Neural crest cell (in vitro differentiated cells): ENCODE data around the gene SLTM. TPM values are rescaled to one million over a fixed set of nuclear protein-coding genes. Genes with fewer than 3 reads are reported as not detected.
"Not testable (repeated sequence)": the region's sequence is repeated elsewhere in the genome, so short reads cannot be mapped to it uniquely, and the experiment has no call there.

Experiments
- DNase-seq: peaks from one replicate; pipeline ENCODE4 v3.0.0; 2021; ENCODE audit warnings: low read depth, mixed read lengths, low spot score
- H3K27ac Mint-ChIP-seq: one replicate; pipeline ENCODE4 v1.8.0; 2021; ENCODE audit warnings: mild to moderate bottlenecking, mixed read lengths; ENCODE audit not compliant: unreplicated experiment
- H3K27me3 Mint-ChIP-seq: 2 replicates; pipeline ENCODE4 v1.8.0; 2021; ENCODE audit warnings: low read depth, mild to moderate bottlenecking, mixed read lengths
- H3K36me3 Mint-ChIP-seq: 2 replicates; pipeline ENCODE4 v1.8.0; 2021; ENCODE audit warnings: low read depth, mild to moderate bottlenecking, mixed read lengths
- H3K4me1 Mint-ChIP-seq: 2 replicates; pipeline ENCODE4 v1.8.0; 2021; ENCODE audit warnings: mixed read lengths
- H3K4me3 Mint-ChIP-seq: one replicate; pipeline ENCODE4 v1.8.0; 2021; ENCODE audit warnings: mild to moderate bottlenecking, mixed read lengths
- H3K9me3 Mint-ChIP-seq: 2 replicates; pipeline ENCODE4 v1.8.0; 2021; ENCODE audit warnings: mixed read lengths
- CTCF ChIP-seq: fragments of 200-600 bp; sonication (generic); conservative IDR thresholded peaks from 2 replicates; pipeline ENCODE4 v1.5.0; 2021; ENCODE audit warnings: antibody characterized with exemption, mild to moderate bottlenecking
- total RNA-seq: library from RNA; stranded (reverse); gene quantifications from 2 replicates; pipeline ENCODE4 v1.2.1, GENCODE V29; 2021

The SLTM gene
- total RNA-seq, 1 donor from 2014 or later: 105 TPM

- peak; percentile 80 for TF ChIP-seq CTCF
- no peak overlapping the region for H3K27ac Mint-ChIP-seq
- peak; percentile 60 for DNase-seq
- no peaks in the 10 kb centered on the region for H3K27me3 Mint-ChIP-seq
- no peaks in the 10 kb centered on the region for H3K9me3 Mint-ChIP-seq
- H3K36me3 Mint-ChIP-seq: no peaks in the 10 kb centered on the region
- H3K4me1 Mint-ChIP-seq: no peaks in the 10 kb centered on the region
- H3K4me3 Mint-ChIP-seq: no peak overlapping the region
These were observed 23.9 kb upstream of the SLTM start for GRCh38 chr15:58957101-58957973.

- H3K4me1 Mint-ChIP-seq: no peaks in the 10 kb centered on the region
- no peak for TF ChIP-seq CTCF
- H3K27me3 Mint-ChIP-seq: no peaks in the 10 kb centered on the region
- H3K4me3 Mint-ChIP-seq: no peak overlapping the region
- DNase-seq: no peak
- H3K9me3 Mint-ChIP-seq: no peaks in the 10 kb centered on the region
- H3K36me3 Mint-ChIP-seq: no peaks in the 10 kb centered on the region
- no peak overlapping the region for H3K27ac Mint-ChIP-seq
These were observed 19.3 kb upstream of the SLTM start for GRCh38 chr15:58952751-58953150.

GRCh38 chr15:58951388-58952007, 18.0 kb upstream of the SLTM start:
- no peaks in the 10 kb centered on the region for H3K27me3 Mint-ChIP-seq
- H3K4me1 Mint-ChIP-seq: no peaks in the 10 kb centered on the region
- no peaks in the 10 kb centered on the region for H3K36me3 Mint-ChIP-seq
- TF ChIP-seq CTCF: no peak
- no peak for DNase-seq
- H3K9me3 Mint-ChIP-seq: no peaks in the 10 kb centered on the region
- no peak overlapping the region for H3K27ac Mint-ChIP-seq
- no peak overlapping the region for H3K4me3 Mint-ChIP-seq

GRCh38 chr15:58947179-58947578, 13.7 kb upstream of the SLTM start:
- Mint-ChIP-seq H3K27me3 (no peaks in the 10 kb centered on the region), H3K27ac (no peak overlapping the region), H3K4me1 (no peaks in the 10 kb centered on the region), H3K4me3 (no peak overlapping the region), H3K9me3 (no peaks in the 10 kb centered on the region), H3K36me3 (no peaks in the 10 kb centered on the region)
- no peak for TF ChIP-seq CTCF
- DNase-seq: no peak

GRCh38 chr15:58934974-58935373, 1.5 kb upstream of the SLTM start:
- H3K27ac Mint-ChIP-seq: peak overlapping the region; percentile 100
- not testable (repeated sequence) for DNase-seq

GRCh38 chr15:58934521-58934920, 1.0 kb upstream of the SLTM start:
- Mint-ChIP-seq H3K9me3 (no peaks in the 10 kb centered on the region), H3K4me3 (peak overlapping the region; percentile 98)
- no peak for TF ChIP-seq CTCF

More at GRCh38 chr15:58934974-58935373, 1.5 kb upstream of the SLTM start:
- not testable (repeated sequence) for H3K27me3 Mint-ChIP-seq, H3K9me3 Mint-ChIP-seq, H3K36me3 Mint-ChIP-seq
- Mint-ChIP-seq H3K4me1 (peaks cover 29% of the 10 kb centered on the region), H3K4me3 (peak overlapping the region; percentile 98)

More at GRCh38 chr15:58934521-58934920, 1.0 kb upstream of the SLTM start:
- peaks cover 2% of the 10 kb centered on the region for H3K36me3 Mint-ChIP-seq
- H3K4me1 Mint-ChIP-seq: peaks cover 29% of the 10 kb centered on the region
- H3K27me3 Mint-ChIP-seq: no peaks in the 10 kb centered on the region
- DNase-seq: no peak
- H3K27ac Mint-ChIP-seq: peak overlapping the region; percentile 100
